Measurements from ENCODE around the gene PEAR1. TPM values are rescaled to one million over a fixed set of nuclear protein-coding genes. Genes with fewer than 3 reads are reported as not detected.

The PEAR1 gene
- polyA plus RNA-seq, 1 of the 3 experiments (the other 2 are of a cell fraction): 1.2 TPM

GRCh38 chr1:156899956-156900718, 6.6 kb downstream of the PEAR1 start:
- Histone ChIP-seq H3K79me2 (ENCODE audit: insufficient read depth) (no peaks in the 10 kb centered on the region), H3F3A (replicated peaks; ENCODE audit: insufficient read depth) (peaks cover 23% of the 10 kb centered on the region), H2AFZ (ENCODE audit: low read depth) (no peak overlapping the region), H3K4me1 (ENCODE audit: control insufficient read depth in 1 of 2, insufficient read depth in 2 of 2, low read depth in 1 of 2, low read length in 1 of 2) (peaks cover 38 to 55% of the 10 kb centered on the region in 2 experiments; a peak in 3 of 4 replicates), H3K9me3 (no peaks in the 10 kb centered on the region), H3K36me3 (replicated peaks in 1 of 2; ENCODE audit: control insufficient read depth in 1 of 2, insufficient read depth in 2 of 2, low read length in 1 of 2) (no peaks in the 10 kb centered on the region), H3K4me3 (ENCODE audit: low read depth in 2 of 2, low read length in 1 of 2) (no peak overlapping the region), H4K20me1 (ENCODE audit: insufficient read depth) (no peaks in the 10 kb centered on the region), H3K4me2 (no peak overlapping the region), H3K9me2 (no peaks in the 10 kb centered on the region), H3K27me3 (ENCODE audit: insufficient read depth) (no peaks in the 10 kb centered on the region), H3K9ac (no peak overlapping the region), H3K27ac (ENCODE audit: low read depth in 2 of 2, low read length in 1 of 2) (no peak overlapping the region)
- CTCF ChIA-PET: interaction anchor here (1.3 to 9.4 kb wide), 6 partner anchors 9 to 174 kb away, joined by 4 to 110 read pairs (median 24); partner anchors contain the start of gene PEAR1
- WGBS (ENCODE audit: low lambda C conversion rate): 93% methylated on average over 10 of the region's 12 CpGs
- no peak for DNase-seq
- POLR2A ChIA-PET: interaction anchor here (1.0 kb wide), 1 partner anchor 14 kb away, joined by 3 read pairs; no protein-coding TSS in a partner anchor
- no peak for TF ChIP-seq ZBTB33 (IDR thresholded peaks at IDR 0.05; ENCODE audit: borderline replicate concordance, low read depth)
- TF ChIP-seq MAX (IDR thresholded peaks at IDR 0.05; ENCODE audit: low read depth): no peak
- no peak for TF ChIP-seq USF1 (IDR thresholded peaks at IDR 0.05; ENCODE audit: borderline replicate concordance, low read depth)
- no peak for TF ChIP-seq CHD2 (IDR thresholded peaks at IDR 0.05; ENCODE audit: low read length, partially characterized antibody)
- TF ChIP-seq CTCF (IDR thresholded peaks at IDR 0.05): no peak
- TF ChIP-seq TCF12 (IDR thresholded peaks at IDR 0.05): no peak
- no peak for TF ChIP-seq SIN3A (IDR thresholded peaks at IDR 0.05; ENCODE audit: borderline replicate concordance, low read depth, low read length)

- Histone ChIP-seq H3K4me1 (ENCODE audit: control insufficient read depth in 1 of 2, insufficient read depth in 2 of 2, low read depth in 1 of 2, low read length in 1 of 2) (peaks cover 29 to 50% of the 10 kb centered on the region in 2 experiments; a peak in 3 of 4 replicates), H3K9me2 (no peaks in the 10 kb centered on the region), H3K9ac (no peak overlapping the region), H2AFZ (ENCODE audit: low read depth) (no peak overlapping the region), H3K79me2 (ENCODE audit: insufficient read depth) (no peaks in the 10 kb centered on the region), H3K27me3 (ENCODE audit: insufficient read depth) (no peaks in the 10 kb centered on the region), H3K4me3 (ENCODE audit: low read depth in 2 of 2, low read length in 1 of 2) (no peak overlapping the region), H3K36me3 (replicated peaks in 1 of 2; ENCODE audit: control insufficient read depth in 1 of 2, insufficient read depth in 2 of 2, low read length in 1 of 2) (no peaks in the 10 kb centered on the region), H3K4me2 (no peak overlapping the region), H3K27ac (ENCODE audit: low read depth in 2 of 2, low read length in 1 of 2) (no peak overlapping the region), H3F3A (replicated peaks; ENCODE audit: insufficient read depth) (peaks cover 15% of the 10 kb centered on the region), H3K9me3 (no peaks in the 10 kb centered on the region), H4K20me1 (ENCODE audit: insufficient read depth) (no peaks in the 10 kb centered on the region)
- CTCF ChIA-PET: interaction anchor here (1.0 to 9.4 kb wide), 8 partner anchors 10 to 175 kb away, joined by 3 to 110 read pairs (median 5); partner anchors contain the start of gene PEAR1
- WGBS (ENCODE audit: low lambda C conversion rate): 96% methylated on average over 5 of the region's 6 CpGs
- DNase-seq: no peak
- POLR2A ChIA-PET: no interaction called here
- TF ChIP-seq USF1 (IDR thresholded peaks at IDR 0.05; ENCODE audit: borderline replicate concordance, low read depth): no peak
- TF ChIP-seq POLR2AphosphoS5 (IDR thresholded peaks at IDR 0.05; ENCODE audit: low read depth, low read length): no peak
- TF ChIP-seq NFIC (IDR thresholded peaks at IDR 0.05; ENCODE audit: borderline replicate concordance): no peak
- no peak for TF ChIP-seq CTCF (IDR thresholded peaks at IDR 0.05)
- no peak for TF ChIP-seq FOXM1 (IDR thresholded peaks at IDR 0.05; ENCODE audit: low read depth)
- no peak for TF ChIP-seq RAD21 (IDR thresholded peaks at IDR 0.05; ENCODE audit: low read length)
- no peak for TF ChIP-seq YY1 (IDR thresholded peaks at IDR 0.05; ENCODE audit: low read depth)
- TF ChIP-seq MEF2A (IDR thresholded peaks at IDR 0.05; ENCODE audit: borderline replicate concordance, low read depth): no peak
- no peak for TF ChIP-seq NRF1 (IDR thresholded peaks at IDR 0.05; ENCODE audit: low read depth, low read length)
- no peak for TF ChIP-seq RFX5 (IDR thresholded peaks at IDR 0.05; ENCODE audit: low read length)
- no peak for TF ChIP-seq MAX (IDR thresholded peaks at IDR 0.05; ENCODE audit: low read depth)
- no peak for TF ChIP-seq GATA2 (CRISPR knock-in tag; IDR thresholded peaks at IDR 0.05)
Measured at GRCh38 chr1:156900896-156901589, 7.5 kb downstream of the PEAR1 start.
